Left lung (tissue), 10 donors: ENCODE data around the gene ID2. TPM values are rescaled to one million over a fixed set of nuclear protein-coding genes. Genes with fewer than 3 reads are reported as not detected.
A peak's percentile ranks its signal among the peaks of the same experiment; 100 is the strongest.

Source experiments
- ATAC-seq: fragments of 200-7000 bp; cut with Tn5 transposase; one replicate; pipeline ENCODE4 v1.9.1; 2020; ENCODE audit warnings: moderate library complexity
- DNase-seq, 4 donors: peaks; one replicate each; pipeline ENCODE4 v3.0.0-alpha.2; 2013 to 2020
- H3K27ac ChIP-seq, 2 donors: fragments of 200-600 bp; sonication (generic) in 1 of 2; one replicate each; pipeline versions ENCODE4 v1.5.0 to v1.8.0; 2020 to 2021
- H3K27me3 ChIP-seq, 2 donors: fragments of 200-600 bp; sonication (generic) in 1 of 2; one replicate each; pipeline versions ENCODE4 v1.5.0 to v1.8.0; 2020 to 2021
- H3K36me3 ChIP-seq, 2 donors: fragments of 200-600 bp; sonication (generic) in 1 of 2; one replicate each; pipeline versions ENCODE4 v1.5.0 to v1.8.0; 2020 to 2021
- H3K4me1 ChIP-seq, 2 donors: fragments of 200-600 bp; one replicate each; pipeline ENCODE4 v1.8.0; 2021
- H3K4me3 ChIP-seq, 2 donors: fragments of 200-600 bp; sonication (generic) in 1 of 2; one replicate each; pipeline versions ENCODE4 v1.5.0 to v1.8.0; 2020 to 2021; ENCODE audit warnings: mild to moderate bottlenecking in 1 of 2
- H3K9me3 ChIP-seq, 2 donors: fragments of 200-600 bp; sonication (generic) in 1 of 2; one replicate each; pipeline versions ENCODE4 v1.5.0 to v1.8.0; 2020 to 2021
- intact Hi-C, 2 donors: fragments of 100-400 bp; cut with DNase I; formaldehyde crosslinking; loops; one replicate each; pipeline versions ENCODE4 v1.11.2 to v1.14.2; 2022
- polyA plus RNA-seq, 6 donors: library from polyadenylated mRNA; unstranded; fragments of 120-200 nt; gene quantifications; one replicate each; pipeline ENCODE4 v1.2.1, GENCODE V29; 2013; ENCODE audit not compliant: insufficient read length in 6 of 6
- total RNA-seq, 2 donors: library from RNA; stranded (reverse); fragmentation: NEBNext Ultra II Directional; extraction: Animal tissue kit (Norgen Biotek cat#: 25700); gene quantifications; one replicate each; pipeline ENCODE4 v1.2.1, GENCODE V29; 2021
- TF ChIP-seq, protein P1 (sequence below), 2 donors: fragments of 200-600 bp; sonication (generic) in 1 of 2; IDR thresholded peaks; one replicate each; pipeline versions ENCODE4 v1.5.0 to v1.8.0; 2021; ENCODE audit warnings: antibody characterized with exemption in 2 of 2
- donor health status: DM: no; HTN: yes; CAD: no.
- donor health status: DM: no; HTN: no; CAD: no.

Gene ID2
- total and polyA plus RNA-seq, 8 donors = 67.5 to 499 (median 347) TPM

GRCh38 chr2:8659735-8660492 is 21.9 kb upstream of the ID2 start:
- Histone ChIP-seq H3K4me3 (no peak overlapping the region), H3K27me3 (no peaks in the 10 kb centered on the region), H3K9me3 (no peaks in the 10 kb centered on the region), H3K36me3 (no peaks in the 10 kb centered on the region), H3K27ac (no peak overlapping the region), H3K4me1 (peaks cover 0 to 13% of the 10 kb centered on the region in 2 donors)
- TF ChIP-seq, protein P1, sequence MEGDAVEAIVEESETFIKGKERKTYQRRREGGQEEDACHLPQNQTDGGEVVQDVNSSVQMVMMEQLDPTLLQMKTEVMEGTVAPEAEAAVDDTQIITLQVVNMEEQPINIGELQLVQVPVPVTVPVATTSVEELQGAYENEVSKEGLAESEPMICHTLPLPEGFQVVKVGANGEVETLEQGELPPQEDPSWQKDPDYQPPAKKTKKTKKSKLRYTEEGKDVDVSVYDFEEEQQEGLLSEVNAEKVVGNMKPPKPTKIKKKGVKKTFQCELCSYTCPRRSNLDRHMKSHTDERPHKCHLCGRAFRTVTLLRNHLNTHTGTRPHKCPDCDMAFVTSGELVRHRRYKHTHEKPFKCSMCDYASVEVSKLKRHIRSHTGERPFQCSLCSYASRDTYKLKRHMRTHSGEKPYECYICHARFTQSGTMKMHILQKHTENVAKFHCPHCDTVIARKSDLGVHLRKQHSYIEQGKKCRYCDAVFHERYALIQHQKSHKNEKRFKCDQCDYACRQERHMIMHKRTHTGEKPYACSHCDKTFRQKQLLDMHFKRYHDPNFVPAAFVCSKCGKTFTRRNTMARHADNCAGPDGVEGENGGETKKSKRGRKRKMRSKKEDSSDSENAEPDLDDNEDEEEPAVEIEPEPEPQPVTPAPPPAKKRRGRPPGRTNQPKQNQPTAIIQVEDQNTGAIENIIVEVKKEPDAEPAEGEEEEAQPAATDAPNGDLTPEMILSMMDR (IDR thresholded peaks at IDR 0.05) = no peak
- ATAC-seq (no peak), DNase-seq (no peak)
- intact Hi-C loops = no loop called here

GRCh38 chr2:8661235-8661634 is 20.6 kb upstream of the ID2 start:
- TF ChIP-seq, protein P1 (IDR thresholded peaks at IDR 0.05) = no peak
- intact Hi-C loops = no loop called here
- H3K27ac ChIP-seq = no peak overlapping the region

DNA sequence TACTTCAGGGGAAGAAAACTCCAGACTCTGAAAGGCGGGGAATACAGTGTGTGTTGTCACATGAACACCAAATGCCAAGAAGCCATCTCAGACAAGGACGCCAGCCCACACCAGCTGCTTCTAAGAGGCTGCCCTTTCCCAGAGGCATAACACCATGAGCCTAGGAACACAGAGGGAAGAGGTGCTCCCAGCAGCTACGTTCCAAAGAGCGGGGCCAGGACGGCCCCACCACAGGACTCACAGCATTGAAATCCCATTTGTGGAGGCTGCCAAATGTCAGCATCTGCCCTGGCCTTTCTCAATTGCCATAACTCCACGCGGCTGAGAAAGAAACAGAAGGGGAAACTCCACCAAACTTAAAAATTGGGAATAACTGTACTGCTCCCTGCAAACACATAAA is 20.1 kb upstream of the ID2 start:
- no peak overlapping the region for H3K4me3 ChIP-seq
- peak in 1 of 4 donors; percentile 25 for DNase-seq
- no peaks in the 10 kb centered on the region for H3K36me3 ChIP-seq
- intact Hi-C loops = no loop called here
- H3K9me3 ChIP-seq = no peaks in the 10 kb centered on the region
- ATAC-seq = no peak
- peaks cover 0 to 13% of the 10 kb centered on the region in 2 donors for H3K4me1 ChIP-seq
- H3K27me3 ChIP-seq = no peaks in the 10 kb centered on the region
- TF ChIP-seq, protein P1 (IDR thresholded peaks at IDR 0.05) = no peak
- no peak overlapping the region for H3K27ac ChIP-seq

More at GRCh38 chr2:8661235-8661634, 20.6 kb upstream of the ID2 start:
- no peaks in the 10 kb centered on the region for H3K27me3 ChIP-seq
- H3K36me3 ChIP-seq = no peaks in the 10 kb centered on the region
- no peaks in the 10 kb centered on the region for H3K9me3 ChIP-seq
- H3K4me1 ChIP-seq = peaks cover 0 to 13% of the 10 kb centered on the region in 2 donors
- ATAC-seq (no peak), DNase-seq (no peak)
- H3K4me3 ChIP-seq = no peak overlapping the region

- H3K9me3 ChIP-seq = no peaks in the 10 kb centered on the region
- DNase-seq (no peak), ATAC-seq (peak; percentile 40)
- TF ChIP-seq, protein P1 (IDR thresholded peaks at IDR 0.05) = no peak
- H3K36me3 ChIP-seq = no peaks in the 10 kb centered on the region
- intact Hi-C loops = no loop called here
- peaks cover 0 to 13% of the 10 kb centered on the region in 2 donors for H3K4me1 ChIP-seq
- H3K4me3 ChIP-seq = no peak overlapping the region
- no peak overlapping the region for H3K27ac ChIP-seq
- no peaks in the 10 kb centered on the region for H3K27me3 ChIP-seq
Observed at GRCh38 chr2:8662239-8662879, 19.5 kb upstream of the ID2 start.

GRCh38 chr2:8663997-8664396 is 17.9 kb upstream of the ID2 start:
- H3K27ac ChIP-seq = no peak overlapping the region
- DNase-seq (no peak), ATAC-seq (no peak)
- H3K9me3 ChIP-seq = no peaks in the 10 kb centered on the region
- intact Hi-C loops = no loop called here
- H3K4me3 ChIP-seq = no peak overlapping the region
- no peaks in the 10 kb centered on the region for H3K36me3 ChIP-seq
- TF ChIP-seq, protein P1 (IDR thresholded peaks at IDR 0.05) = no peak
- peaks cover 0 to 11% of the 10 kb centered on the region in 2 donors for H3K4me1 ChIP-seq
- H3K27me3 ChIP-seq = no peaks in the 10 kb centered on the region
